Measurements from ENCODE around the gene LCTL.

- TF ChIP-seq POLR2A (IDR thresholded peaks at IDR 0.05) (no peak), CTCF (IDR thresholded peaks at IDR 0.05) (no peak), POLR2AphosphoS5 (IDR thresholded peaks at IDR 0.05) (no peak), EP300 (IDR thresholded peaks at IDR 0.05) (no peak)
These were observed 44.1 kb upstream of the LCTL start for GRCh38 chr15:66609876-66610275.

Measured in sigmoid colon (tissue), 4 donors.